Measurements from ENCODE around the gene LGALS3.

Gene LGALS3

DNA sequence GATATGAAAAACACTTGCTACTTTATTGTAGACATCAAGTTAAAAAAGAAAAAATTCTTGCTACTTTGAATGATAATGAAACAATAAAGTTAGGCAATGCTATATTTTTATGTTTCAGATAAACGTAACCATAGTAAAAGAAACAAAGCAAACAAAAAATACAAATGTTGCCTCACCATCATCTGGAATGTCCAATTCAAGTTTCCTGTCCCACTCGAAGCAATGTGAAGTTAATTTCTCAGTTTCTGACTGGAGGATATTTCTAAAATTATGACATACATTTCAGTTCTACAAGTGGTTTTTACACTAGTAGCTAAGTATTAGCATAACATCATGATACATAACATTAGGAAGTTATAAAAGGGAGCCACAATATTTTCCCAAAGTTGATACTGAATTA lies 41.5 kb downstream of the LGALS3 start:
- in situ Hi-C loops (cut with MboI; ENCODE audit: low sequenced_read_pairs, unreplicated experiment), result no loop called here
- TF ChIP-seq, protein P1, sequence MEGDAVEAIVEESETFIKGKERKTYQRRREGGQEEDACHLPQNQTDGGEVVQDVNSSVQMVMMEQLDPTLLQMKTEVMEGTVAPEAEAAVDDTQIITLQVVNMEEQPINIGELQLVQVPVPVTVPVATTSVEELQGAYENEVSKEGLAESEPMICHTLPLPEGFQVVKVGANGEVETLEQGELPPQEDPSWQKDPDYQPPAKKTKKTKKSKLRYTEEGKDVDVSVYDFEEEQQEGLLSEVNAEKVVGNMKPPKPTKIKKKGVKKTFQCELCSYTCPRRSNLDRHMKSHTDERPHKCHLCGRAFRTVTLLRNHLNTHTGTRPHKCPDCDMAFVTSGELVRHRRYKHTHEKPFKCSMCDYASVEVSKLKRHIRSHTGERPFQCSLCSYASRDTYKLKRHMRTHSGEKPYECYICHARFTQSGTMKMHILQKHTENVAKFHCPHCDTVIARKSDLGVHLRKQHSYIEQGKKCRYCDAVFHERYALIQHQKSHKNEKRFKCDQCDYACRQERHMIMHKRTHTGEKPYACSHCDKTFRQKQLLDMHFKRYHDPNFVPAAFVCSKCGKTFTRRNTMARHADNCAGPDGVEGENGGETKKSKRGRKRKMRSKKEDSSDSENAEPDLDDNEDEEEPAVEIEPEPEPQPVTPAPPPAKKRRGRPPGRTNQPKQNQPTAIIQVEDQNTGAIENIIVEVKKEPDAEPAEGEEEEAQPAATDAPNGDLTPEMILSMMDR (IDR thresholded peaks at IDR 0.05; ENCODE audit: borderline replicate concordance, control extremely low read depth, extremely low read depth, insufficient read depth, missing control alignments), result no peak
- DNase-seq (ENCODE audit: low spot score), result no peak

- in situ Hi-C loops (cut with MboI; ENCODE audit: low sequenced_read_pairs, unreplicated experiment), result no loop called here
- DNase-seq (ENCODE audit: low spot score), result no peak
- TF ChIP-seq, protein P1 (IDR thresholded peaks at IDR 0.05; ENCODE audit: borderline replicate concordance, control extremely low read depth, extremely low read depth, insufficient read depth, missing control alignments), result no peak
Measured at GRCh38 chr14:55180006-55180405, 51.0 kb downstream of the LGALS3 start.

DNA sequence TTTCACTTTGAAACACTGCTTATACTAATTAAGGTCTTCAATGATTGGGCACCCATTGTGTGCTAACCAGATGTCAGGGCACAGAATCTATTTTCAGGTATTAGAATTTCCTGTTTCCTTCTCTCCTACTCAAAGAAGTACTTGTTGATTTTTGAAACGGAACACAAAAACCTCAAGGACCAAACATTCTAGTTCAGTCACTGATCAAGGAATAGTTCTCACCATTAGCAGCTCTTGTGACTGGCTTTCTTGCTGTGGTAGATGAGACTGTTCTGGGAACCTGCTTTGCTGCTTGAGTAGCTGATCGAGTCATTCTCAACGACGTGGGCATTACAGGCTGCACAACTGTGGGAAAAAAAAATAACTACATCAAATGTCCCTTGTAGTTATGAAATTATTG lies 51.4 kb downstream of the LGALS3 start:
- DNase-seq (ENCODE audit: low spot score), result peak; percentile 50
- in situ Hi-C loops (cut with MboI; ENCODE audit: low sequenced_read_pairs, unreplicated experiment), result no loop called here
- TF ChIP-seq, protein P1 (IDR thresholded peaks at IDR 0.05; ENCODE audit: borderline replicate concordance, control extremely low read depth, extremely low read depth, insufficient read depth, missing control alignments), result no peak

DNA sequence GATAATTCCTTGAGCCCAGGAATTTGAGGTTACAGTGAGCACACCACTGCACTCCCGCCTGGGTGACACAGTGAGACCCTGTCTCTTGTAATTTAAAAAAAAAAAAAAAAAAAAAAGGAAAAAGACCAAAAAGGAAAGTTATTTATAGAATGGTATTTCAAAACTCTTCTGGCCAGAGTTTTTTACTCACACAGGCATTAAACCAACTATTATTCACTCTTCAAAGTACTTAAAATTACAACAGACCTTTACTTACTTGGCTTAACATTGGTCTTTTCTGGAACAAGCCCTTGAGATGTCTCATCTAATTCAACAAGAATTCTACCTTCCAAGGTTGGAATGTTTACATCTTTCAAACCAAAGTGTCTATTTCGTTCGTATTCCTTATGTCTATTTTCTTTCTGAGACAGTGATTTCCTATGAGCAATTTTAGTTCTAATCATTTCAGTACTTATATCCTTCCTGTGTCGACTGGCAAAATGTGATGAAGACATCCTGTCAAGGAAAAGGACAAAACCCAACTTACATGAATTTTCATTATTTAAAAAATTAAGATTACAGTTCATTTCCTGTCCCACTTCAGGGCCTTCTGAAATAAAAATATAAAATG lies 59.7 kb downstream of the LGALS3 start:
- DNase-seq (ENCODE audit: low spot score), result no peak
- TF ChIP-seq, protein P1 (IDR thresholded peaks at IDR 0.05; ENCODE audit: borderline replicate concordance, control extremely low read depth, extremely low read depth, insufficient read depth, missing control alignments), result no peak
- in situ Hi-C loops (cut with MboI; ENCODE audit: low sequenced_read_pairs, unreplicated experiment), result no loop called here

DNA sequence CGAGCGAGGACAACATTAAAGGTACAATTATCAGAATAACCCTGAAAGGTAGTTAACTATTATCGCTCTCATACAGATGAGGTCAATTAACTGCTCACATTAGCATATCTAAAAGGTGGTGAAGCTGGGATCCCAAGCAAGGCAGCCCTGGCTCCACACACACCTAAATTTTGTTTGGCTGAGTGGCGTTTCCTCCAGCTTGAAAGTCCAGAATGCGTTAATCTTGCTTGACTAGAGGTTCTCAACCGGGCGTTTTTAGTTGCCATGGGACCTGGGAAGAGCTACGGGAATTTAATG lies 61.8 kb downstream of the LGALS3 start:
- DNase-seq (ENCODE audit: low spot score), result no peak
- in situ Hi-C loops (cut with MboI; ENCODE audit: low sequenced_read_pairs, unreplicated experiment), result no loop called here
- TF ChIP-seq, protein P1 (IDR thresholded peaks at IDR 0.05; ENCODE audit: borderline replicate concordance, control extremely low read depth, extremely low read depth, insufficient read depth, missing control alignments), result no peak

- DNase-seq (ENCODE audit: low spot score), result peak; percentile 94
- TF ChIP-seq, protein P1 (IDR thresholded peaks at IDR 0.05; ENCODE audit: borderline replicate concordance, control extremely low read depth, extremely low read depth, insufficient read depth, missing control alignments), result no peak
- in situ Hi-C loops (cut with MboI; ENCODE audit: low sequenced_read_pairs, unreplicated experiment), result no loop called here
Measured at GRCh38 chr14:55191203-55192053, 62.4 kb downstream of the LGALS3 start, which contains the start of gene DLGAP5. DLGAP5 (minus strand) TSS chr14:55191585; CDS start chr14:55189179, 2,406 bp downstream.
